Measurements from ENCODE around the gene GP1BB.

- TF ChIP-seq, protein P1, sequence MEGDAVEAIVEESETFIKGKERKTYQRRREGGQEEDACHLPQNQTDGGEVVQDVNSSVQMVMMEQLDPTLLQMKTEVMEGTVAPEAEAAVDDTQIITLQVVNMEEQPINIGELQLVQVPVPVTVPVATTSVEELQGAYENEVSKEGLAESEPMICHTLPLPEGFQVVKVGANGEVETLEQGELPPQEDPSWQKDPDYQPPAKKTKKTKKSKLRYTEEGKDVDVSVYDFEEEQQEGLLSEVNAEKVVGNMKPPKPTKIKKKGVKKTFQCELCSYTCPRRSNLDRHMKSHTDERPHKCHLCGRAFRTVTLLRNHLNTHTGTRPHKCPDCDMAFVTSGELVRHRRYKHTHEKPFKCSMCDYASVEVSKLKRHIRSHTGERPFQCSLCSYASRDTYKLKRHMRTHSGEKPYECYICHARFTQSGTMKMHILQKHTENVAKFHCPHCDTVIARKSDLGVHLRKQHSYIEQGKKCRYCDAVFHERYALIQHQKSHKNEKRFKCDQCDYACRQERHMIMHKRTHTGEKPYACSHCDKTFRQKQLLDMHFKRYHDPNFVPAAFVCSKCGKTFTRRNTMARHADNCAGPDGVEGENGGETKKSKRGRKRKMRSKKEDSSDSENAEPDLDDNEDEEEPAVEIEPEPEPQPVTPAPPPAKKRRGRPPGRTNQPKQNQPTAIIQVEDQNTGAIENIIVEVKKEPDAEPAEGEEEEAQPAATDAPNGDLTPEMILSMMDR (IDR thresholded peaks at IDR 0.05), result no peak
- TF ChIP-seq POLR2A (IDR thresholded peaks at IDR 0.05), result no peak
- no peak for TF ChIP-seq EP300 (IDR thresholded peaks at IDR 0.05)
Measured at GRCh38 chr22:19713650-19714311, 9.6 kb upstream of the GP1BB start.
